Measurements from ENCODE around the gene CXorf38. TPM values are rescaled to one million over a fixed set of nuclear protein-coding genes. Genes with fewer than 3 reads are reported as not detected.
"Not testable (repeated sequence)": the region's sequence is repeated elsewhere in the genome, so short reads cannot be mapped to it uniquely, and the experiment has no call there.

The CXorf38 gene
- total and polyA plus RNA-seq, 2 of the 8 experiments (the other 6 are each of a cell fraction or from before 2014, with no cell fraction given): 3.6 to 6.4 TPM

- TF ChIP-seq ATF2 (IDR thresholded peaks at IDR 0.05; ENCODE audit: low read length) (no peak), NRF1 (IDR thresholded peaks at IDR 0.05; ENCODE audit: low read depth, low read length) (no peak), CREB1 (IDR thresholded peaks at IDR 0.05) (no peak), FOSL1 (IDR thresholded peaks at IDR 0.05; ENCODE audit: insufficient read depth, low read depth, low read length) (no peak)
These were observed 64.5 kb downstream of the CXorf38 start (continued) for GRCh38 chrX:40582811-40583210.

- H3K27ac ChIP-seq (ENCODE audit: low read depth, low read length); H2BK5ac ChIP-seq (ENCODE audit: low read depth, low read length); H2AFZ ChIP-seq (ENCODE audit: low read length); H2BK12ac ChIP-seq (ENCODE audit: low read depth, low read length); H4K8ac ChIP-seq (ENCODE audit: extremely low read depth, insufficient read depth, low read length); H3K36me3 ChIP-seq (ENCODE audit: control insufficient read depth in 2 of 4, insufficient read depth in 4 of 4, low read length in 3 of 4); H3K23me2 ChIP-seq (ENCODE audit: low read depth, low read length); H4K91ac ChIP-seq (replicated peaks; ENCODE audit: insufficient read length, low read length); H3K4me1 ChIP-seq (replicated peaks in 1 of 4; ENCODE audit: control insufficient read depth in 3 of 4, insufficient read depth in 4 of 4, low read length in 3 of 4); H3K9ac ChIP-seq (replicated peaks in 1 of 4; ENCODE audit: extremely low read depth in 1 of 4, low read depth in 3 of 4, low read length in 3 of 4); H3K4me3 ChIP-seq (ENCODE audit: extremely low read depth in 1 of 4, insufficient read depth in 2 of 4, low read depth in 3 of 4, low read length in 4 of 4); H4K5ac ChIP-seq (ENCODE audit: insufficient read length, low read depth, low read length); DNase-seq (ENCODE audit: low read depth in 1 of 2, low spot score in 2 of 2); H2BK20ac ChIP-seq (ENCODE audit: low read length); POLR2A ChIA-PET (ENCODE audit: partially characterized antibody); H3K27me3 ChIP-seq (replicated peaks in 1 of 4; ENCODE audit: control insufficient read depth in 3 of 4, extremely low read depth in 1 of 4, insufficient read depth in 3 of 4, low read length in 3 of 4); H3K79me1 ChIP-seq (ENCODE audit: low read depth, low read length); H2BK120ac ChIP-seq (replicated peaks; ENCODE audit: low read depth, low read length); CTCF ChIA-PET (ENCODE audit: partially characterized antibody); H2BK15ac ChIP-seq (ENCODE audit: low read length); H4K20me1 ChIP-seq (replicated peaks in 1 of 2; ENCODE audit: control insufficient read depth in 1 of 2, insufficient read depth in 2 of 2, low read length in 2 of 2); H3K18ac ChIP-seq (ENCODE audit: extremely low read depth, low read length); H3K4ac ChIP-seq (replicated peaks; ENCODE audit: insufficient read length, low read depth, low read length); H3K23ac ChIP-seq (ENCODE audit: insufficient read length); H3K9me3 ChIP-seq (ENCODE audit: insufficient read depth in 2 of 2, low read depth in 1 of 2, low read length in 1 of 2); H2AK5ac ChIP-seq (ENCODE audit: low read depth, low read length); FAIRE-seq; H3K14ac ChIP-seq (ENCODE audit: insufficient read length); H3K56ac ChIP-seq (replicated peaks; ENCODE audit: insufficient read length, low read depth, low read length): not testable (repeated sequence)
- peak overlapping the region in 1 of 2 experiments; percentile 39; a peak in 2 of 4 replicates for H3K4me2 ChIP-seq (ENCODE audit: insufficient read depth in 1 of 2, low read depth in 2 of 2, low read length in 2 of 2)
- peaks cover 0 to 34% of the 10 kb centered on the region in 2 experiments; a peak in 2 of 4 replicates for H3K79me2 ChIP-seq (ENCODE audit: control insufficient read depth in 1 of 2, insufficient read depth in 2 of 2, low read length in 2 of 2)
- WGBS, 2 experiments (ENCODE audit: extremely low coverage in 1 of 2, insufficient coverage in 1 of 2, insufficient read length in 1 of 2, insufficient replicate concordance in 2 of 2, low coverage in 1 of 2, low lambda C conversion rate in 2 of 2, missing lambda C conversion rate in 1 of 2): 96% methylated on average over 13 of the region's 13 CpGs; no CpG with 5 or more reads in 1 of the 2 experiments
These were observed 65.2 kb downstream of the CXorf38 start for GRCh38 chrX:40582178-40582577.

Data from H1 (cell line).